Central memory CD4-positive, alpha-beta T cell (primary cell): ENCODE measurements around the gene ELK1.
"Not testable (repeated sequence)": the region's sequence is repeated elsewhere in the genome, so short reads cannot be mapped to it uniquely, and the experiment has no call there.

Source experiments
- DNase-seq: peaks from one replicate; pipeline ENCODE4 v3.0.0; 2022

The ELK1 gene

GRCh38 chrX:47610511-47610910 is 39.9 kb downstream of the ELK1 start:
- DNase-seq: no peak

- DNase-seq: no peak
These were observed 42.1 kb downstream of the ELK1 start for GRCh38 chrX:47608130-47608810.

DNA sequence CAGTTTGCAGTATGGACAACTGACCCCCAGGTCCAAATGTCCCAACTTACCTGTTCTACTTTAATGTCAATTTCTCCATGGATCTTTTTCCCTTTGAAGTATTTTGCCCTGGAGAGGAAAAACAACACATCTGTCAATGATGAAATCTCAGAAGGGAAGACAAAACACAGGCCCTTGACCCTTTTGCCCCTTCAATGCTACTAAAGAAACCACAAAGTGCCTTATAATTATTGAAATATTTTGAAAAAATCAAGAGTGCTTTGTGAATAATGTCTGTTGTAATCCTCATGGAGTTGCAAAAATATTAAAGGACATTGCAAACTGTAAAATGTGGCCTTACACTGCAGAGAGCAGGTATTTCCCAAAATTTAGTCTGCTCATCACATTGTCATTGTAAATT is 43.3 kb downstream of the ELK1 start:
- no peak for DNase-seq

- no peak for DNase-seq
These were observed 45.3 kb downstream of the ELK1 start for GRCh38 chrX:47605024-47605423.

DNA sequence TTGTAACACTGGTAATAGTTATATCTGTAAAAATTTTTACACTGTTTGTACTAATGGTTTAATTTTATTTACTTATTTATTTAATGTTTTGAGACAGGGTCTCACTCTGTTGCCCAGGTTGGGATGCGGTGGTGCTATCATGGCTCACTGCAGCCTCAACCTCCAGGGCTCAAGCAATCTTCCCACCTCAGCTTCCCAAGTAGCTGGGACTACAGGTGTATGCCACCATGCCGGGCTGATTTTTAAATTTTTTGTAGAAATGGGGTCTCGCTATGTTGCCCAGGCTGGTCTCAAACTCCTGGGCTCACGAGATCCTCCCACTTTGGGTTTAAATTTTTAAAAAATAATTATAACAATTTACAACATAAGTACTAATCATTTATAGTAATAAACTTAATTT is 47.2 kb downstream of the ELK1 start:
- not testable (repeated sequence) for DNase-seq

GRCh38 chrX:47597222-47597621 is 53.1 kb downstream of the ELK1 start:
- DNase-seq: no peak

DNA sequence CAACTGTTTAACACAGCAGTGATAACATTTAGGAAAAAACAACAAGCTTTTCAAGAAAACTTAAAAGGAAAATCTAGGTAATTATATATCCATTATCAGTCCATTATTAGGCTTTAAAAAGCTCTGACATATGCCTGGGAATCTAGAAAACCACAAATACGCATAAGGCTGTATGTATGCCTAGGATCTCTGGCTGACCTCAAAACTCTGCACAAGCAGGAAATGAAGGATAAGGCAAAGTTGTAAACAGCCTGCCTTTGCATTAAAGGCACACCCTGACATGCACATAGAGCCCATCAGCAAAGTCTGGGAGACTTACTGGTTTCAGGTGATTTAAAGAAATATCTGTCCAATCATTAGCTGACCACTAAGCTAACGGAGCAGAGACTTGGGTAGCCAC is 54.1 kb downstream of the ELK1 start:
- no peak for DNase-seq

GRCh38 chrX:47595716-47596251 is 54.6 kb downstream of the ELK1 start:
- no peak for DNase-seq

DNA sequence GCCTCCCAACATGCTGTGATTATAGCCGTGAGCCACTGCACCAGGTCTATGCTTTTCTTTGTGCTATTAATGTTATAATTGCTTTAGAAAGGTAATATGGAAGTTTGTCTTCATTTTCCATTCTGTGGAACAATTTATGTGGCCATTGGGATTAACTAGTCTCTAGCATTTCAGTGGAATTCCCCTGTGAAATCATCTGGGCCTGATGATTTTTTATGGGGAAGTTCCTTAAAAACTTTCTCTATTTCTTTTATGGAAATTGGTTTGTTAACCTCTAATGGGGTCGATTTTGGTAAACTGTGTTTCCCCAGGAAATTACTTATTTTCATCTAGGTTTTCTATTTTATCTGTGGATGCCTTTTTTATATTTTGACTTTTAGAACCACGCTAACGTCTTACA is 56.8 kb downstream of the ELK1 start:
- DNase-seq: no peak

- no peak for DNase-seq
These were observed 59.4 kb downstream of the ELK1 start for GRCh38 chrX:47590984-47591383.

GRCh38 chrX:47587906-47588735 is 62.2 kb downstream of the ELK1 start:
- DNase-seq: no peak

GRCh38 chrX:47587091-47587891 is 63.1 kb downstream of the ELK1 start:
- DNase-seq: no peak

- no peak for DNase-seq
These were observed 64.1 kb downstream of the ELK1 start for GRCh38 chrX:47586043-47586787.
